GM13977 (cell line): Measurements from ENCODE around the gene HOXB4.

Source experiments
- DNase-seq: peaks from one replicate; pipeline ENCODE4 v3.0.0; 2012; ENCODE audit warnings: low spot score
- CTCF ChIP-seq: IDR thresholded peaks from 2 replicates; pipeline ENCODE4 v1.5.1; 2012; ENCODE audit warnings: mild to moderate bottlenecking, control low read depth; ENCODE audit not compliant: insufficient read depth; ENCODE audit errors: extremely low read depth, missing control alignments
- in situ Hi-C: fragments of 300-500 bp; cut with MboI; formaldehyde crosslinking; loops from one replicate; pipeline ENCODE4 v1.12.0; 2022; ENCODE audit warnings: low sequenced_read_pairs, low pct_unique_long_range_greater_than_20kb, mixed read lengths, inconsistent platforms; ENCODE audit not compliant: unreplicated experiment

HOXB4 gene

GRCh38 chr17:48596735-48597527, 18.8 kb upstream of the HOXB4 start:
- in situ Hi-C loops = no loop called here
- DNase-seq = no peak

GRCh38 chr17:48596000-48596734, 18.0 kb upstream of the HOXB4 start:
- no peak for DNase-seq
- no peak for TF ChIP-seq CTCF
- in situ Hi-C loops = no loop called here

More at GRCh38 chr17:48596735-48597527, 18.8 kb upstream of the HOXB4 start:
- no peak for TF ChIP-seq CTCF

- TF ChIP-seq CTCF = no peak
- DNase-seq = no peak
- in situ Hi-C loops = no loop called here
Measured at GRCh38 chr17:48595278-48595999, 17.3 kb upstream of the HOXB4 start.

GRCh38 chr17:48594538-48595277, 16.6 kb upstream of the HOXB4 start:
- DNase-seq = no peak
- in situ Hi-C loops = no loop called here
- TF ChIP-seq CTCF = no peak

DNA sequence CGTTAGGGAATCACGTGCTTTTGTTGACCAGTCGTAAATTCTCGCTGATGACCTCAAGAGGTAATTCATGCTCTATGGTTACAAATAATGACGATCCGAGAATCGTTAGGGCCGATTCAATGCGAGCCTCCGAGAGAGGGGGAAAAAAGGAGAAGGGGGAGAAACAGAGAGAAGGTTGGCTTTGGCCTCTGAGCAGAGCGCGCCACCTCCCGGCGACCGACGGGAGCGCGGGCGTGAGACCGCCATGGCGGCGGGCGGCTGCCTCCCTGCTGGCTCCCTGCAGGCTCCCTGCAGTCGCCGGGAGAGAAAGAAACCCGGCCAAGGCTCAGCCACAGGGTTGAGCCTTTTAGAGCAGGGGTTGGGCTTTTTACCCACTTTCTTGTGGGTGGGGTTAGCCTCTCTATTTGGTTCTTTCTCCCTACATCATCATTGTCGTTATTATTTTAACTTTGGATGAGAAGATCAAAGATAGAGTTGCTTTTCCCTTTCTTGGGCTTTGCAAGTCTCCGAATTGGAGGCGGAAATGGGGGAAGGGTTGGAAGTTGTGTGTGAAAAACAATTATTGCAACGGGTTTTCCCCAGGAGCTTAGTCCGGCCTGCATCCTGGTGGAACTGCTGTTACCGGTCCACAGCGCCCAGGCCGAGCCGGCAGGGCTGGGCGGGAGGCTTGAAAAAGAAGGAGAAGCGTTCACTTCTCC, 15.8 kb upstream of the HOXB4 start:
- TF ChIP-seq CTCF = peak; percentile 98
- in situ Hi-C loops = no loop called here
- DNase-seq = peak; percentile 94
